Neural progenitor cell (in vitro differentiated cells): ENCODE measurements around the gene NSMCE1. TPM values are rescaled to one million over a fixed set of nuclear protein-coding genes. Genes with fewer than 3 reads are reported as not detected.
"Not testable (repeated sequence)": the region's sequence is repeated elsewhere in the genome, so short reads cannot be mapped to it uniquely, and the experiment has no call there.

Experiments
- DNase-seq: peaks from one replicate; pipeline ENCODE4 v3.0.0-alpha.2; 2016; ENCODE audit warnings: low spot score
- H2AFZ ChIP-seq: fragments of 200-600 bp; sonication (generic); replicated peaks from 2 replicates; pipeline ENCODE4 v1.6.1; 2016; ENCODE audit warnings: antibody characterized with exemption
- H3F3A ChIP-seq: fragments of 200-600 bp; sonication (generic); 2 replicates; pipeline ENCODE4 v1.6.1; 2016; ENCODE audit warnings: antibody characterized with exemption, low read depth
- H3K27ac ChIP-seq: fragments of 200-600 bp; sonication (generic); 2 replicates; pipeline ENCODE4 v1.5.1; 2016; ENCODE audit warnings: mild to moderate bottlenecking
- H3K27me3 ChIP-seq: fragments of 200-600 bp; sonication (generic); 2 replicates; pipeline ENCODE4 v1.6.1; 2016; ENCODE audit warnings: mild to moderate bottlenecking, moderate library complexity
- H3K36me3 ChIP-seq: fragments of 200-600 bp; sonication (generic); 2 replicates; pipeline ENCODE4 v1.5.1; 2016
- H3K4me1 ChIP-seq: fragments of 200-600 bp; sonication (generic); 2 replicates; pipeline ENCODE4 v1.6.1; 2016; ENCODE audit warnings: mixed run types
- H3K4me2 ChIP-seq: fragments of 200-600 bp; sonication (generic); 2 replicates; pipeline ENCODE4 v1.6.1; 2016
- H3K4me3 ChIP-seq: fragments of 200-600 bp; sonication (generic); 2 replicates; pipeline ENCODE4 v1.5.1; 2016
- H3K79me2 ChIP-seq: fragments of 200-600 bp; sonication (generic); 2 replicates; pipeline ENCODE4 v1.6.1; 2016; ENCODE audit warnings: low read depth
- H3K9ac ChIP-seq: fragments of 200-600 bp; sonication (generic); 2 replicates; pipeline ENCODE4 v1.6.1; 2016
- H3K9me3 ChIP-seq: fragments of 200-600 bp; sonication (generic); 2 replicates; pipeline ENCODE4 v1.5.1; 2016; ENCODE audit warnings: low read depth
- H4K20me1 ChIP-seq: fragments of 200-600 bp; sonication (generic); 2 replicates; pipeline ENCODE4 v1.6.1; 2016; ENCODE audit warnings: low read depth
- H3K27ac Mint-ChIP-seq: 3 replicates; pipeline ENCODE4 v1.8.0; 2021; ENCODE audit warnings: mixed read lengths
- H3K27me3 Mint-ChIP-seq: 2 replicates; pipeline ENCODE4 v1.8.0; 2022; ENCODE audit warnings: low read depth, mild to moderate bottlenecking, inconsistent platforms, moderate library complexity, mixed read lengths; ENCODE audit not compliant: insufficient read depth
- H3K36me3 Mint-ChIP-seq: 3 replicates; pipeline ENCODE4 v1.8.0; 2021; ENCODE audit warnings: mixed read lengths
- H3K4me1 Mint-ChIP-seq: 3 replicates; pipeline ENCODE4 v1.8.0; 2021; ENCODE audit warnings: mixed read lengths
- H3K4me3 Mint-ChIP-seq: 3 replicates; pipeline ENCODE4 v1.8.0; 2021; ENCODE audit warnings: mild to moderate bottlenecking, moderate library complexity, mixed read lengths
- H3K9me3 Mint-ChIP-seq: 3 replicates; pipeline ENCODE4 v1.8.0; 2020; ENCODE audit warnings: mixed read lengths
- EZH2 ChIP-seq: fragments of 200-600 bp; sonication (generic); IDR thresholded peaks from 2 replicates; pipeline ENCODE4 v1.6.1; 2017; ENCODE audit warnings: antibody characterized with exemption, mild to moderate bottlenecking, moderate library complexity
- EZH2phosphoT487 ChIP-seq: fragments of 200-600 bp; sonication (generic); IDR thresholded peaks from 2 replicates; pipeline ENCODE4 v1.6.1; 2017; ENCODE audit warnings: antibody characterized with exemption
- total RNA-seq: library from RNA; depleted of rRNA; stranded (reverse); fragments of >200 nt; gene quantifications from 2 replicates; pipeline ENCODE4 v1.2.3, GENCODE V29; 2015; ENCODE audit warnings: low replicate concordance
- TF ChIP-seq, protein P1 (sequence below): fragments of 200-600 bp; sonication (generic); IDR thresholded peaks from 2 replicates; pipeline ENCODE4 v1.5.1; 2017; ENCODE audit warnings: antibody characterized with exemption, mild to moderate bottlenecking

The NSMCE1 gene
- total RNA-seq, 1 donor from 2014 or later, result 83.4 TPM

DNA sequence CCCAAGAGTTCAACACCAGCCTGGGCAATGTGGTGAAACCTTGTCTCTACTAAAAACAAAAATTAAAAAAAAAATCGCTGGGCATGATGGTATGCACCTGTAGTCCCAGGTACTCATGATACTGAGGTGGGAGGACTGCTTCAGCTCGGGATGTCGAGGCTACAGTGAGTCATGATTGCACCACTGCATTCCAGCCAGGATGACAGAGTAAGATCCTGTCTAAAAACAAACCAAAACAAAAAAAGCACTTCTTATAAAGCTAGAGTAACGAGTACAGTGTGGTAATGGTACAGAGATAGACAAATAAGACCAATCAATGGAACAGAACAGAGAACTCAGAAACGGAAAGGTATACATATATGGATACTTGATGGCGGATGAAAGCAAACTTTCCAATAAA, 4.4 kb downstream of the NSMCE1 start:
- Mint-ChIP-seq H3K27ac (no peak overlapping the region), H3K9me3 (no peaks in the 10 kb centered on the region), H3K27me3 (no peaks in the 10 kb centered on the region), H3K36me3 (no peaks in the 10 kb centered on the region), H3K4me1 (peaks cover 17% of the 10 kb centered on the region), H3K4me3 (no peak overlapping the region)
- no peaks in the 10 kb centered on the region for H3K36me3 ChIP-seq
- H4K20me1 ChIP-seq, result peaks cover 3% of the 10 kb centered on the region
- H3K4me1 ChIP-seq, result peaks cover 24% of the 10 kb centered on the region
- no peaks in the 10 kb centered on the region for H3K27me3 ChIP-seq
- TF ChIP-seq, protein P1, sequence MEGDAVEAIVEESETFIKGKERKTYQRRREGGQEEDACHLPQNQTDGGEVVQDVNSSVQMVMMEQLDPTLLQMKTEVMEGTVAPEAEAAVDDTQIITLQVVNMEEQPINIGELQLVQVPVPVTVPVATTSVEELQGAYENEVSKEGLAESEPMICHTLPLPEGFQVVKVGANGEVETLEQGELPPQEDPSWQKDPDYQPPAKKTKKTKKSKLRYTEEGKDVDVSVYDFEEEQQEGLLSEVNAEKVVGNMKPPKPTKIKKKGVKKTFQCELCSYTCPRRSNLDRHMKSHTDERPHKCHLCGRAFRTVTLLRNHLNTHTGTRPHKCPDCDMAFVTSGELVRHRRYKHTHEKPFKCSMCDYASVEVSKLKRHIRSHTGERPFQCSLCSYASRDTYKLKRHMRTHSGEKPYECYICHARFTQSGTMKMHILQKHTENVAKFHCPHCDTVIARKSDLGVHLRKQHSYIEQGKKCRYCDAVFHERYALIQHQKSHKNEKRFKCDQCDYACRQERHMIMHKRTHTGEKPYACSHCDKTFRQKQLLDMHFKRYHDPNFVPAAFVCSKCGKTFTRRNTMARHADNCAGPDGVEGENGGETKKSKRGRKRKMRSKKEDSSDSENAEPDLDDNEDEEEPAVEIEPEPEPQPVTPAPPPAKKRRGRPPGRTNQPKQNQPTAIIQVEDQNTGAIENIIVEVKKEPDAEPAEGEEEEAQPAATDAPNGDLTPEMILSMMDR, result no peak
- no peak for TF ChIP-seq EZH2phosphoT487
- no peak for TF ChIP-seq EZH2
- H3K27ac ChIP-seq, result no peak overlapping the region
- peaks cover 12% of the 10 kb centered on the region for H3K79me2 ChIP-seq
- H3K4me3 ChIP-seq, result no peak overlapping the region
- DNase-seq, result no peak
- no peaks in the 10 kb centered on the region for H3F3A ChIP-seq
- no peak overlapping the region for H3K4me2 ChIP-seq
- no peak overlapping the region for H2AFZ ChIP-seq
- no peaks in the 10 kb centered on the region for H3K9me3 ChIP-seq
- no peak overlapping the region for H3K9ac ChIP-seq

DNA sequence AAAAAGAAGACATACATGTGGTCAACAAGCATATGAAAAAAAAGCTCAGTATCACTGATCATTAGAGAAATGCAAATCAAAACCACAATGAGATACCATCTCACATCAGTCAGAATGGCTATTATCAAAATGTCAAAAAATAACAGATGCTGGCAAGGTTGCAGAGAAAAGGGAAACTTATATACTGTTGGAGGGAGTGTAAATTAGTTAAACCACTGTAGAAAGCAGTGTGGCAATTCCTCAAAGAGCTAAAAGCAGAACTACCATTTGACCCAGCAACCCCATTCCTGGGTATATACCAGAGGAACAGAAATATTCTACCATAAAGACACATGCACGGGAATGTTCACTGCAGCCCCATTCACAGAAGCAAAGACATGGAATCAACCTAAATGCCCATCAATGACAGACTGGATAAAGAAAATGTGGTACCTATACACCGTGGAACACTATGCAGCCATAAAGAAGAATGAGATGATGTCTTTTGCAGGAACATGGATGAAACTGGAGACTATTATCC, 5.6 kb downstream of the NSMCE1 start:
- not testable (repeated sequence) for H3K79me2 ChIP-seq, H3K9me3 ChIP-seq, H3K4me3 Mint-ChIP-seq, H3K9ac ChIP-seq, H3K27ac ChIP-seq, DNase-seq, H3K27me3 Mint-ChIP-seq, H3K4me2 ChIP-seq, H3K9me3 Mint-ChIP-seq, H3K27ac Mint-ChIP-seq, H3K36me3 ChIP-seq, H3F3A ChIP-seq, H3K36me3 Mint-ChIP-seq, H3K27me3 ChIP-seq, H4K20me1 ChIP-seq, H2AFZ ChIP-seq, H3K4me3 ChIP-seq
- peaks cover 18% of the 10 kb centered on the region for H3K4me1 Mint-ChIP-seq
- H3K4me1 ChIP-seq, result peaks cover 26% of the 10 kb centered on the region

DNA sequence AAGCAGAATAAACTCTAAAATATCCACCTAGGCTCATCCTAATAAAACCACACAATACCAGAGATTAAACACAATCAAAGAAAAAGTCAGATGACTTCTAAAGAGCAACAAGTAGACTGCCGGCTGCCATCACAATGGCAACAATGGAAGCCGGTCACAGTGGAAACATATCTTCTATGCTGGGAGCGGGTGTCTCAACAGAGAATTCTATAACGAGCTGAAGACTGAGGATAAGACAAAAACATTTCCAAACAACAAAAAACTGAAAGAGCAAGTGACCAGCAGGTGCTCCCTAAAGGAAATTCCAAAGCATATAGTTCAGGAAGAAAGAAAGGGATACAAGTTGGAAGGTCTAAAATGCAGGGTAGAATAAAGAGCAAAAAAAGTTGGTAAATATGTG, 8.9 kb downstream of the NSMCE1 start:
- Mint-ChIP-seq H3K27me3 (no peaks in the 10 kb centered on the region), H3K4me3 (no peak overlapping the region), H3K36me3 (peaks cover 2% of the 10 kb centered on the region), H3K27ac (no peak overlapping the region), H3K4me1 (peaks cover 16% of the 10 kb centered on the region), H3K9me3 (no peaks in the 10 kb centered on the region)
- Histone ChIP-seq H3K4me2 (peak overlapping the region; percentile 28), H3K9ac (no peak overlapping the region), H3K9me3 (no peaks in the 10 kb centered on the region), H3K27ac (no peak overlapping the region), H4K20me1 (peaks cover 6% of the 10 kb centered on the region), H3K27me3 (no peaks in the 10 kb centered on the region), H3F3A (no peaks in the 10 kb centered on the region), H3K4me1 (peaks cover 26% of the 10 kb centered on the region), H3K79me2 (peaks cover 4% of the 10 kb centered on the region), H2AFZ (no peak overlapping the region), H3K36me3 (no peaks in the 10 kb centered on the region), H3K4me3 (no peak overlapping the region)
- DNase-seq, result peak; percentile 62
- TF ChIP-seq EZH2phosphoT487 (peak; percentile 67), EZH2 (no peak)

DNA sequence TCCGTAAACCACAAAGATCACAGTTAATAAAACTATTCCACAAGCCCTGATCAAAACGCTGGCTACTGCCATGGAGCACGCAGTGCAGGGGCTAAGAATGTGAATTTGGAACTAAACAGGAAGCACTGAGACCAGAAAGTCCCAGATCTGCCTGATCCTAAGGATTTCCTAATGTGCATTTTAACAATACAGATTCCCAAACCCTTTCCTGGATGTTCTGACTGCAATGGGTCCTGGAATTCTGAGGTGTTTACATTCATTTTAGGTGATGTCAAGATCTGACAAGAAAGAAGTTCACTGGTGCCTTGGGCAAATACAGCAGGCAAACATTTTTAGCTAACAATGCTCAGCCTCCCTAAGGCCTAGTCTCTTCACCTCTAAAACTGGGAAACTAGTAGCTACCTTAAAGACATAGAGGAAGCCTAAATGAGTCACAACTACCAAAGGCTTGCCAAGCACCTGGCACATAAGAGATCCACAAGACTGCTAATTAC, 10.3 kb downstream of the NSMCE1 start:
- Histone ChIP-seq H3F3A (no peaks in the 10 kb centered on the region), H3K36me3 (no peaks in the 10 kb centered on the region), H4K20me1 (peaks cover 6% of the 10 kb centered on the region), H3K9me3 (no peaks in the 10 kb centered on the region), H3K79me2 (peaks cover 4% of the 10 kb centered on the region), H3K4me2 (no peak overlapping the region), H2AFZ (no peak overlapping the region), H3K4me3 (no peak overlapping the region), H3K4me1 (peaks cover 26% of the 10 kb centered on the region), H3K9ac (no peak overlapping the region), H3K27me3 (no peaks in the 10 kb centered on the region), H3K27ac (no peak overlapping the region)
- Mint-ChIP-seq H3K9me3 (no peaks in the 10 kb centered on the region), H3K27ac (no peak overlapping the region), H3K4me1 (peaks cover 20% of the 10 kb centered on the region), H3K27me3 (no peaks in the 10 kb centered on the region), H3K4me3 (no peak overlapping the region), H3K36me3 (peaks cover 5% of the 10 kb centered on the region)
- no peak for TF ChIP-seq EZH2phosphoT487
- TF ChIP-seq, protein P1, result no peak
- no peak for TF ChIP-seq EZH2
- DNase-seq, result no peak
